HG03354 (cell line): ENCODE data around the gene ARSK.

Experiments
- ATAC-seq: cut with Tn5 transposase; IDR thresholded peaks from one replicate; pipeline ENCODE4 v1.9.1; 2021; ENCODE audit warnings: mild to moderate bottlenecking; ENCODE audit not compliant: unreplicated experiment, poor library complexity, severe bottlenecking

ARSK gene

DNA sequence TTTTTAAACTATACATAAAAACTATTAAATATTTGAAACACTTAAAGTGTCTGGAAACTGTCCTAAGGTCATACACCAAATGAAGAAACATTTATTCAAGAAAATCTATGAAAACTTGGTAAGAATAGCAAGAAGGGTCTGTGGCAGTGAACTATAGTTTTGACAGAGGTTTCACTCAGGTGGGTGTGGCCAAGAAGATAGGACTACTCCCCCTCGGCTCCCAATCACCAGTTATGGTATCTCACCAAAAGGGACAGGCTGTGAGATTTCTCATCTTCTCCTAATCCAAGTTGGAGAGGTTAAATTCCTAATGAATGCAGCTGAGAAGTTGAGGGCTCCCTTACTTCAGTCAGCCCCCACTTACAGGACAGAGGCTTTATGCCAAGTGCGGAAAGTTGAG is 2.9 kb downstream of the ARSK start:
- ATAC-seq, result no peak

DNA sequence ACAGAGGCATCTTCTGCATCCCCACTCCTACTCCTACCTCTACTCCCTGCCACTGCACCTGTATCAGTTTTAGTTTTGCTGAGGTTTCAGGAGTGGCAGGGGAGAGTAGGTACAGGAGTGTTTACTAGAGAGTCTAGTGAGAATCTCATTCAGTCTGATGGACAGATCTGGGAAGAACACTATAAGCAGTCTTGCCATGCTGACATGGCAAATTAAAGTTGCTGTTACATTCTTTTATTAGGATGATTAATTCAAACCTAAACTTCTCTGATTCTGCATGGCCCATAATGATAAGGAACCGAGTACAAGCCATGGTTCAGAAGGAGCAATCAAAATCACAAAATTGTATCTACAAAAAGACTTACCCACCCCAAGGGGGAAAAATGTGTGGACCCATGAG is 7.4 kb downstream of the ARSK start:
- no peak for ATAC-seq

DNA sequence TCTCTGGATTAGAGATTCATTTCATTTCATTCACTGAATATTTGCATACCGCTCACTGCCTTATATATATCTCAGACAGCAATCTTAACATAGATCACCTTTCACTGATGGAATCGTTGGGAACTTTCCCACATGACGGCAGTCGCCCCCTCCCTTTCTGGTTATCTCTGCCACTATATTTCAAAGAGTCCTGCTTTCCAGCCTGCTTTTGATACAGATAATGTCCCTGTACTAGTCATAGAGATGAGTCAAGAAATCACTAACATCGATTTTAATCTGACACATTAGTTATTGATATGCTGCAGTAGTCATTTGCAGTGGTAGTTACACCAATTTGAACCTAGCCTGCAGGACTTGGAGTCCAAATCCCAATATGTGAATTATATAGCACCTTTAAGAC is 8.5 kb downstream of the ARSK start:
- no peak for ATAC-seq

DNA sequence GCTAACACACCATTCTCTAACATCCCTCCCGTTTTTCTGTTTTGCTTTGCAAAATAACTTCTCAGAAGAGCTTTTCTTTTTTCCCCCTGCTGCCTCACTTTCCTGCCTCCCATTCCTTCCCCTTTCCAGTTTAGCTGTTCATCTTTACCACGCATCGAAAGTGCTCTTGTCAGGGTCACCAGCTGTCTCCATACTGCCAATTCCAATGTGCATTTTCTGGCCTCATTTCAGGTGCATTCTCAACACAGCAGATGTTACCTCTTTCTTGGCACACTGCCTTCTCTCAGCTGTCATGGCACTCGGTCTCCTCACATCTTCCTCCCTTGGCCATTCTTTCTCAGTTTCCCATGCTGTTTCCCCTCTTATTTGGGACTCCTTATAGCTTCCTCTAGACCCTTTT is 9.5 kb downstream of the ARSK start:
- no peak for ATAC-seq

DNA sequence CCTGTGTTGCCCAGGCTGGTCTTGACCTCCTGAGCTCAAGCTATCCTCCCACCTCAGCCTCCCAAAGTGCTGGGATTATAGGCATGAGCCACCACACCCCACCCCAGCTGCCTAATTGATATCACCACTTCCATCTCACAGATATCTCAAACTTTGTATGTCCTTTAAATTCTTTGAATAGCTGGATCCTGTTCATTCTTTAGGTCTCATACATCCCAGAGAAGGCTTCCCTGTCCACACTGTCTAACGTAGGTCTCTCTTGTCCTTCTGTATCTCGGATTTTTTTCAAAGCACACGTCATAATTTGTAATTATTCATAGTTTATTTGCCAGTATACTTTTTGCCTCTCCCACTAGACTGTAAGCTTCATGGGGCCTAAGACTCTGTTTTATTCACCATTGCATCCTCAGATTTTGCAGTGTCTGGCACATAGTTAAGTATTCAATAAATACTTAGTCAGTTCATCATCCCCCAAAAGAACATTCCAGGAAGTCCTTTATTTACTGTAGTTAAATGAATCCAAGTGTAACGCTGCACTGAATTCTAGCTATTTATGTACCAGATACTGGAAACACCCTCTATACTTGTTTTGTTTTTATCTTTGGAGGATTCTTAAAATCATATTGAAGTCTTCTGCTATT is 10.5 kb downstream of the ARSK start:
- no peak for ATAC-seq

DNA sequence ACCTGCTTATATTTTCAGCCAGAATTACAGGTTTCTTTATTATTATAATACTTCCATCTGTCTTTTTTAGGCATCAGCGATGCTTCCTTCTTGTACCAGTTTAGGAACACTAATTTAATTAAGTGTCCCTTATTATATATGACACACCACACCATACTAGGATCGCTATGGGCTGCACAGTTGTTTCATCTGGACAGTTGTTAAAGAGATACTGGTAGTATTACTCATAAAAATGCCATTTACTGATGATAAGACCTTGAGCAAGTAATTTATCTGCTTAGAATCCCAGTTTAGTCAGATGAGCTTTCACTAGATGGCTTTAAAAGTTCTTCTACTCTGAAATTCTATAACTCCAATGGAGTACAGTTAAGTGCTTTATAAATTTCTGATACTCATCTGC is 17.1 kb downstream of the ARSK start:
- ATAC-seq, result no peak

DNA sequence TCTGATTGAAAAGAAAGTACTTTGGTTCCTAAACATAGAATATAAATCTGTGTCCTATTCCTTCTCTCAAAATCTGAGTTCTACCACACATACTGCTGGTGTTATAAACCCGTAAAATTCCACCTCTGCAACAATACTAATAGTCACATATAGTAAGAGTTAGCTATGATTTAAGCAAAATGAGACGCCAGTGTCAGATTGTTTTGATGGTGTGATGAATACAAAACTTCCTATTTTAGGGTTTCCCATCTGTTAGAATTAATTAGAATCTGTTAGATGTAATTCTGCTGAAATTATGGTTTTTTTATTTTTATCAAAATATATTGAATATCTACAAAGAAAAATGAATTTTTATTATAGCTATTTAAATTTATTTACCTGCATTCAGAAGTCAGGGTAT is 26.7 kb downstream of the ARSK start:
- no peak for ATAC-seq

DNA sequence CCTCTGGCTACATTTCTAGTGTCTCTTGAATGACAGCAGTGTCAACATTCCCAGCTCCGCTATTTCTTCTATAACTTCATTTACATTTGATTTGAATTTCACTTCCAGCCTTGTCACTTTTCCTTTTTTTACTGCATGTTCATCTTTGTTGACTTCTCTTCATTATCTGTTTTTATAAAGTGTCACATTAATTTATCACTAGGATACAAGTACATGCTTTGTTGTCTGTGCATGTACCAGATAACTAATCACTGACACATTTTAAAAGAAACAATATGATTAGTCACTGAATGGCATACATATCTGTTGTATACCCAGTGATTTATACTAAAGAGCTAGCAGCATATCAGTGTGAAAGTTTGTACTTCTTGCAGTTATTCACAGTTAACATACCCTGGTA is 29.1 kb downstream of the ARSK start:
- no peak for ATAC-seq

DNA sequence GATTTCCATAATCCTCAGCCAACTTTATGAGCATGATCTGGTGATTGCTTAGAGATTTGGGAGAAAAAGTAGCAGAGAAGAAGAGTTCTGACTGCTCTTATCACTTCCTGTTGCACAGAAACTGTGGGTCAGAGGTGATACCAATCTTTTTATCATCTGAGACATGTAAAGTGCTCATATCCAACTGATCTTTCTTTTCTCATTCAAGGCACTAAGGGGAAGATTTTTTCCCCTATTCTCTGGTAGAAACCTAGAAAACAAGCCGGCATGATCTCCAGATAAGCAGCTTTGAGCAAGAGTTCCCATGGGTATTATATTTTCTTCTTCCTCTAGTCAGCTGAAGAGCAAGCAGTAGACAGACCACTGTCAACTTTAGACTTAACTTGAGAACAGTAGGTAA is 36.0 kb downstream of the ARSK start:
- ATAC-seq, result no peak

DNA sequence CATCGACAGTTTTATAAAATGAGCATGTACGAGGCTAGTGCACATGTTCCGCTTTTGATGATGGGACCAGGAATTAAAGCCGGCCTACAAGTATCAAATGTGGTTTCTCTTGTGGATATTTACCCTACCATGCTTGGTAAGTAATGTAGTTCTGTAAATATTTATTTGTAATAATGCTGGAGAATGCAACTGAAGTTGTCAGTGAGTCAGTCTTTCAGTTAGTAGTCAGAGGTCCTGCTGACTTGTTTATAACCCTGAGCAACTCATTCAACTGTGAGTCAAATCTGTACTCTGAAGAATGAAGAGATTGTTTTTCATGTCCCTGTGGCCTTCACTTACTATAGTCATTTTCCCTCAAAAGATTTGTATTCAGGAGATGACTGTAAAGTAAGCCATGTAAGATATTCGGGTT is 36.6 kb downstream of the ARSK start:
- peak; percentile 83 for ATAC-seq

DNA sequence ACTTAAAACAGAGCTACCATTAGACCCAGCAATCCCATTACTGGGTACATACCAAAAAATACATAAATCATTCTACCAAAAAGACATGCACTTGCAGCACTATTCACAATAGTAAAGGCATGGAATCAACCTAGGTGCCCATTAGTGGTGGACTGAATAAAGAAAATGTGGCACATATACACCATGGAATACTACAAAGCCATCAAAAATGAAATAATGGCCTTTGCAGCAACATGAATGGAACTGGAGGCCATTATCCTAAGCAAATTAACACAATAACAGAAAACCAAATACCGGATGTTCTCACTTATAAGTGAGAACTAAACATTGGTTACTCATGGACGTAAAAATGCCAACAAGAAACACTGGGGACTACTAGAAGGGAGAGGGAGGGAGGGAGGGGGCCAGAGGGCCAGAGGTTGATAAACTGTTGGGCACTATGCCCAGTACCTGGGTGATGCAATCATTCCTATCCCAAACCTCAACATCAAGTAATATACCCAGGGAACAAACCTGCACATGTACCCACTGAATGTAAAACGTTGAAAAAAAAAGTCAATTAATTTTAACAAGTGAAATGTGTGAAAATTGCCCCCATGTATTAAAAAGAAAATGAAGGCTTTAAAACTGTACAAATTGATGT is 40.5 kb downstream of the ARSK start:
- no peak for ATAC-seq

DNA sequence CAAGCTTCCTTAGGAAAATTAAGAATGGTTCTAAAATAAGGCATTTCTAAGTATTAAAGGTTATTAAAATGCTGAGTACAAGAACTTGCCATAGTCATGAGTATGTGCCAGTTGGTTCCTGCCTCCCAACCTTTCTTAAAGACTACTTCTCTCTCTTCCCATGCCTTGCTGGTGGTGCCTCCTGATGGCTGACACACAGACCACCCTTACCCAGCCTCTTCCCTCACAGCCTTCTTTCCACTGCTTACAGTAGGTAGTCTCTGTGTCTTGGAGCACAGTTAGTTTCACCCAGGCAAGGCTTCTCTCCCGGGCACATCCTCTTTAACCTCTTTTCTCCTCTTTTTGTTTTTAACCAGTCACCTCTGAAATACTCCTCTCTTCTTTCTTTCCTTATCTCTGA is 44.4 kb downstream of the ARSK start:
- no peak for ATAC-seq

DNA sequence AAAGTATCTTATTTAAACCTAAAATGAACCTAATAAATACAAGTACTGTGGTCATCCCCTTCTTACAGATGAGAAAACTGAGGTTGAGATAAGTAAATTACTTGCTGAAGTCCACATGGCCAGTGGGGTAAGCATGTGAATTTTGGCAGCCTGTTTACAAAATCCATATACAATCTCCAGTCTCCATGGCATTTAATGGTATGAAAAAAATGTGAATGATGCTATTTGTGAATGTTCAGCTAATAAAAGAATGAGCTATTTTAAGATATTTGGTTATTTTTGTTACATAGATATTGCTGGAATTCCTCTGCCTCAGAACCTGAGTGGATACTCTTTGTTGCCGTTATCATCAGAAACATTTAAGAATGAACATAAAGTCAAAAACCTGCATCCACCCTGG is 45.7 kb downstream of the ARSK start:
- ATAC-seq, result no peak

DNA sequence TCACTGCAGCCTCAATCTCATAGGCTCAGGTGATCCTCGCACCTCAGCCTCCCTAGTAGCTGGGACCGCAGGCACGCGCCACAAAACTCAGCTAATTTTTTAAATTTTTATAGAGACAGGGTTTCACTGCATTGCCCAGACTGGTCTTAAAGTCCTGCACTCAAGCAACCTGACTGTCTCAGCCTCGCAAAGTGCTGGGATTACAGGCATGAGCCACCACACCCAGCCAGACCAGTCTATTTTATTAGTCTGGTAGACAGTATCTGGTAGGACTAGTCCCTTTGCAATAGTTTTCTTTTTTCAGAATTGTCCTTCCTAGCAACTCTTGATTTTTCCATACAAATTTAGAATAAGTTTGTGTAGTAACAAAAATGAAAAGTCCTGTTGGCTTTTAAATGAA is 50.9 kb downstream of the ARSK start:
- ATAC-seq, result no peak

DNA sequence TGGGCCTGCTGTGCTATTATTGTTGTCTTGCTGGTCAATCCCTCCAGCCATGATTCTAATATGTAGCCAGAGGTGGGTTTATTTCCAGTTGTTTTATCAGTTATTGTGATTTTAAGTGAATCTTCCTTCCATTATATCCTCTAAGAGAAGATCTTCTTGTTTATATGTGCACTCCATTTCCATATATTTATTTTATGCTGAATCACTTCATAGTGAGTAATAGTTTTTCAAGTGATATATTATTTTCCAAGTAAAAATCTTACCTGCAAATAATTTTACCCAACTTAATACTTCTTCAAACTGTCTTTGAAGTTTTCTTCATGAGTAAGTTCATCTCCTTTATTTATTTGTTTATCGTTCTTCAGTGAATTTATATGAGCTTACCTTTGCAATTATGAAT is 51.5 kb downstream of the ARSK start:
- ATAC-seq, result no peak

DNA sequence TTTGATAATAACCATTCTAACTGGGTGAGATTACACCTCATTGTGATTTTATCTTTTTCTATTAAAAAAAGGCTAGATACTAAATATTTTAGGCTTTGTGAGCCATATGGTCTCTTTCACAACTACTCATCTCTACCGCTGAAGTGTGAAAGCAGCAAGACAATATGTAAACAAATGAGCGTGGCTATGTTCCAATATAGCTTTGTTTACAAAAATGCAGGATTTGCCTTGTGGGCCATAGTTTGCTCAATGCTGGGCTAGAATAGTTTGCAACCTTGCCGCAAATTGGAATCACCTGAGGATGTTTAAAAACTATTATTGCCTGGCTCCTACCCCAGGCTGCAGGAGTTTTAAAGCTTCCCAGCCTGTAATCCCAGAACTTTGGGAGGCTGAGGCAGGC is 54.8 kb downstream of the ARSK start:
- no peak for ATAC-seq

DNA sequence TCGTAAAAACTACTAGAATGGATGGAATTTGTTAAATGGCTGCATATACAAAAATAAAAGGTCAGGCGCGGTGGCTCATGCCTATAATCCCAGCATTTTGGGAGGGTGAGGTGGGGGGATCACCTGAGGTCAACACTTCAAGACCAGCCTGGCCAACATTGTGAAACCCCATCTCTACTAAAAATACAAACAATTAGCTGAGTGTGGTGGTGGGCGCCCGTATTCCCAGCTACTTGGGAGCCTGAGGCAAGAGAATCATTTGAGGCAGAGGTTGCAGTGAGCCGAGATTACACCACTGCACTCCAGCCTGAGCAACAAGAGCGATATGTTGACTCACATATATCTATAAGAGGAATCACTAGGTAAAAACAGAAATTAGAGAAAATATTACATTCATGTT is 55.6 kb downstream of the ARSK start:
- no peak for ATAC-seq

DNA sequence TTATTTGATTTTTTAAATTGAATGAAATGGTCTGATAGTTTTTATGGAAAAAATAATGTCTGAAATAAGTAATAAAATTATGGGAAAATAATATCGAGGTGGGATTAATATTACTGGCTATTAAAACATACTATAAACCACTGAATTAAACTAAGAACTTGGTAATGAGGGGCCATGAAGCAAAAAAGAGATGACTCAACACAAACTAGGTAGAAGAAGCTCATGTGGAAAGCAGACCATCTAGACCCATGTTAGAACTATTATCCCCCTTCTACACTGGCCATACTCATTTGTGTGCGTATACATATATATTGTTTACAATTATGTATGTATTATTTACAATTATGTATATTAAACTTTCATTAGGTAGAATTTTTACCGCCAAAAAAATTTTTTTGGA is 56.5 kb downstream of the ARSK start:
- no peak for ATAC-seq

DNA sequence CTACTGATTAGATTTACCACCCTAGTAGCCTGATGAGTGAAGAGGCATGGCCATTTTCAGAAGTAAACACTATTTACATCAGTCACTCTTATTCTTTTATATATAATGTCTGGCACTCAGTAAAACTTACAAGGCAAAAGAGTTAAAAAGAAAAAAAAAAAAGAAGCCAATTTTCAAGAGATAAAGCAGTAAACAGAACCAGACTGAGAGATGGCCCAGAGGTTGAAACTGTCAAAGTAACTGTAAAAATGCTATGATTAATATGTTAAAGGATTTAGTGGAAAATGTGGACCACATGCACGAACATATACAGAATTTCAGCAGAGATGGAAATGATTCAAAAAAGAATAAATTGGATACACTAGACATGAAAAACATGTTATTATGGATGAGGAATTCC is 58.6 kb downstream of the ARSK start:
- ATAC-seq, result no peak

DNA sequence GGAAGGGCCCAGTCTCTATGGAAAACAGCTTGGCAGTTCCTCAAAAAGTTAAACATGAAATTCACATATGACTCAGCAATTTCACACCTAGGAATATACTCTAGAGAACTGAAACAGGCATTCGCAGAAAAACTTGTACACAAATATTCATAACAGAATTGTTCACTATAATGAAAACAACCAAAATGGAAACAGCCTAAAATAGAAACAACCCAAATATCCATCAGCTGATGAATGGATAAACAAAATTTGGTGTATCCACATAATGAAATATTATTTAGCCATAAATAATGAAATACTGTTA is 60.2 kb downstream of the ARSK start:
- no peak for ATAC-seq

DNA sequence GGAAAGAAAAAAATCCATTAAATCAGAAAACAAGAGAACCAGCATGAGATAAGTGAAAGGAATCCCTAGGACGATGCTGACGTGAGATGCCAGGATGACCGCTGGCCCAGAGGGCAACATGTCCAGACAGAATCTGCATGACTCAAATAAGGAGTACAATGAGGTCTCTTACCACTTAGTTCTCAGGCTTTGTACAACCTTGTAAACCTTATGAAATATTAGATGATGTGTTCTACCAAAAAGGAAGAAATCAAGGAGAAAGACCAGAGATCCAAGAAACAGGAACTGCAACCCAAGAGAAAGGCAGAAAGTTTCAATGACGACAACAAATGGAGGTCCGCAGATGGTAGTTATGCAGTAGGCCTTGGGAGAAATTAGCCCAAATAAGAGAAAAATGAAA is 62.2 kb downstream of the ARSK start:
- no peak for ATAC-seq

DNA sequence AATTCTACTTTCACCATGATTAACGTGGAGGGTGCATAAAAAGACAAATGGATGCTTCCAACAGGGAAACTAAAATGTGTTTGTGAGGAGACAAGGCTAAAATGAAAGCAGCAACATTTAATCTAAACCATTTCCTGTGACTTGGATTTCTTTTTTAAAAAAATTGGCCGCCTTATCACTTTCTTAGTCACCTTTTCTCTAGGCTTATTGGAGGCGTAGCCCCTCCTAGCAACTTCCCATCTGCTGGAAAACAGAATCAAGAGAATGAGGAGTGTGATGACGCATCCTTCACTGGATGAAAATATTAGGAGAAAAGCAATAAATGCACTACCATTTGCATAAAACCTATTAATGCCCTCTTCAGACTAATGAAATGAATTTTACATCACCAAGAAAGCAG is 64.2 kb downstream of the ARSK start:
- no peak for ATAC-seq
